Ovary (tissue), 9 donors: Measurements from ENCODE around the gene WNK2. TPM values are rescaled to one million over a fixed set of nuclear protein-coding genes. Genes with fewer than 3 reads are reported as not detected.

Source experiments
- DNase-seq, 5 donors: peaks; one replicate each; pipeline ENCODE4 v3.0.0-alpha.2; 2019 to 2020
- H3K27ac ChIP-seq, 2 donors: fragments of 200-600 bp; one replicate each; pipeline versions ENCODE4 v1.5.1 to v1.8.0; 2019 to 2022
- H3K27me3 ChIP-seq: fragments of 200-600 bp; one replicate; pipeline ENCODE4 v1.8.0; 2022
- H3K36me3 ChIP-seq: fragments of 200-600 bp; sonication (generic); one replicate; pipeline ENCODE4 v1.5.1; 2019
- H3K4me1 ChIP-seq: one replicate; pipeline ENCODE4 v1.8.1; 2013; ENCODE audit warnings: mild to moderate bottlenecking, moderate library complexity; ENCODE audit not compliant: insufficient read depth
- H3K4me3 ChIP-seq: fragments of 200-600 bp; sonication (generic); one replicate; pipeline ENCODE4 v1.5.1; 2017
- H3K9me3 ChIP-seq, 2 donors: fragments of 200-600 bp in 1 of 2; sonication (generic) in 1 of 2; one replicate each; pipeline versions ENCODE4 v1.5.1 to v1.8.1; 2013 to 2019; ENCODE audit warnings: mild to moderate bottlenecking in 1 of 2, moderate library complexity in 1 of 2
- CTCF ChIP-seq, 3 donors: fragments of 450-650 bp in 2 of 3; fragments of 200-600 bp in 1 of 3; IDR thresholded peaks; one replicate each; pipeline versions ENCODE4 v1.5.1 to v1.8.0; 2016 to 2022; ENCODE audit warnings: antibody characterized with exemption in 3 of 3, mild to moderate bottlenecking in 1 of 3
- EP300 ChIP-seq: sonication (generic); formaldehyde crosslinking; IDR thresholded peaks from one replicate; pipeline ENCODE4 v1.6.1; 2017; ENCODE audit warnings: antibody characterized with exemption
- POLR2A ChIP-seq: fragments of 450-650 bp; IDR thresholded peaks from one replicate; pipeline ENCODE4 v1.6.1; 2017; ENCODE audit warnings: antibody characterized with exemption, mild to moderate bottlenecking, moderate library complexity
- WGBS, 3 donors: extraction: QIAGEN DNeasy Blood & Tissue Kit in 1 of 3; methylation state at CpG; one replicate each; pipeline versions ENCODE4 v1.1.5 to v1.1.7; 2013 to 2017; 5-methylcytosine and 5-hydroxymethylcytosine counted together
- intact Hi-C, 4 donors: fragments of 100-400 bp; cut with DNase I; formaldehyde crosslinking; loops; one replicate each; pipeline versions ENCODE4 v1.11.0 to v1.15.1; 2022 to 2023
- polyA plus RNA-seq, 2 donors: library from polyadenylated mRNA; stranded (reverse); fragments of 200-250 nt in 1 of 2; fragments of 350-450 nt in 1 of 2; fragmentation: Illumina TruSeq in 1 of 2; extraction: RNeasy Lipid Tissue Mini Kit (QIAGEN cat#74804) in 1 of 2; gene quantifications; one replicate each; pipeline ENCODE4 v1.2.3, GENCODE V29; 2013 to 2014
- total RNA-seq, 7 donors: library from RNA; depleted of rRNA in 2 of 7; stranded (reverse); fragments of >200 nt in 2 of 7; fragmentation: NEBNext Ultra II Directional in 3 of 7; extraction: Animal tissue kit (Norgen Biotek cat#: 25700) in 3 of 7; gene quantifications; one replicate each; pipeline versions ENCODE4 v1.1.0 to v1.2.4, GENCODE V29; 2016 to 2023
- donor health status: DM: no; HTN: no; CAD: no; lungs with moderate emphysema.
- donor health status: DM: no; HTN: no; CAD: no.
- donor health status: Bipolar disorder and iron deficiency.
- donor health status: DM: yes; HTN: yes; CAD: no.
- donor health status: DM: no; HTN: no; CAD: no.
- donor health status: DM: yes; HTN: yes; CAD: no.

WNK2 gene
- total and polyA plus RNA-seq, 9 donors = 0.53 to 24.7 (median 4.4) TPM

- 88 to 92% (median 90%) methylated on average over 38 to 41 of the region's 41 CpGs for WGBS, 3 donors
- H3K27me3 ChIP-seq = no peaks in the 10 kb centered on the region
- intact Hi-C loops = no loop called here
- no peak overlapping the region for H3K27ac ChIP-seq
- no peaks in the 10 kb centered on the region for H3K9me3 ChIP-seq
- peak in 3 of 5 donors; percentile 8 to 14 (median 10) for DNase-seq
- no peak for TF ChIP-seq CTCF (IDR thresholded peaks at IDR 0.05)
- TF ChIP-seq EP300 = no peak
- no peak for TF ChIP-seq POLR2A
- no peaks in the 10 kb centered on the region for H3K4me1 ChIP-seq
- no peaks in the 10 kb centered on the region for H3K36me3 ChIP-seq
- no peak overlapping the region for H3K4me3 ChIP-seq
These were observed 79.6 kb downstream of the WNK2 start for GRCh38 chr9:93263334-93264229.

- Histone ChIP-seq H3K27ac (no peak overlapping the region), H3K4me1 (no peaks in the 10 kb centered on the region), H3K9me3 (no peaks in the 10 kb centered on the region), H3K27me3 (no peaks in the 10 kb centered on the region), H3K4me3 (no peak overlapping the region), H3K36me3 (no peaks in the 10 kb centered on the region)
- DNase-seq = peak in 1 of 5 donors; percentile 5
- intact Hi-C loops = no loop called here
- 91 to 92% (median 92%) methylated on average over 14 of the region's 14 CpGs for whole genome bisulfite sequencing, 3 donors
- TF ChIP-seq CTCF (IDR thresholded peaks at IDR 0.05) = no peak
- TF ChIP-seq POLR2A = no peak
These were observed 80.6 kb downstream of the WNK2 start for GRCh38 chr9:93264338-93265125.

- TF ChIP-seq CTCF (IDR thresholded peaks at IDR 0.05) (no peak), EP300 (no peak), POLR2A (no peak)
- Histone ChIP-seq H3K27me3 (no peaks in the 10 kb centered on the region), H3K9me3 (no peaks in the 10 kb centered on the region), H3K36me3 (no peaks in the 10 kb centered on the region), H3K4me1 (no peaks in the 10 kb centered on the region), H3K4me3 (no peak overlapping the region), H3K27ac (no peak overlapping the region)
- 80 to 86% (median 85%) methylated on average over 12 of the region's 12 CpGs for WGBS, 3 donors
- intact Hi-C loops = no loop called here
- no peak for DNase-seq
These were observed 81.5 kb downstream of the WNK2 start for GRCh38 chr9:93265301-93265971.

GRCh38 chr9:93265972-93266371 lies 82.0 kb downstream of the WNK2 start:
- no peaks in the 10 kb centered on the region for H3K9me3 ChIP-seq
- WGBS, 3 donors = 86 to 89% (median 88%) methylated on average over 6 of the region's 6 CpGs
- no peaks in the 10 kb centered on the region for H3K4me1 ChIP-seq
- intact Hi-C loops = no loop called here
- no peaks in the 10 kb centered on the region for H3K36me3 ChIP-seq
- TF ChIP-seq POLR2A (no peak), EP300 (no peak), CTCF (IDR thresholded peaks at IDR 0.05) (no peak)
- DNase-seq = no peak
- no peaks in the 10 kb centered on the region for H3K27me3 ChIP-seq
- H3K27ac ChIP-seq = no peak overlapping the region
- H3K4me3 ChIP-seq = no peak overlapping the region
